H54 (cell line): Measurements from ENCODE around the gene SCYL3.
"Not testable (repeated sequence)": the region's sequence is repeated elsewhere in the genome, so short reads cannot be mapped to it uniquely, and the experiment has no call there.

Experiments
- DNase-seq: peaks from one replicate; pipeline ENCODE4 v3.0.0; 2011; ENCODE audit warnings: low spot score, mixed read lengths; ENCODE audit not compliant: insufficient read length
- FAIRE-seq: peaks from 3 replicates; lab custom pipeline; 2011; peaks lifted over from hg19 to GRCh38; lab: Jason Lieb, UNC
- POLR2A ChIP-seq: IDR thresholded peaks from 2 replicates; pipeline ENCODE4 v1.6.1; 2011; ENCODE audit warnings: low read depth, mild to moderate bottlenecking, low read length

The SCYL3 gene

DNA sequence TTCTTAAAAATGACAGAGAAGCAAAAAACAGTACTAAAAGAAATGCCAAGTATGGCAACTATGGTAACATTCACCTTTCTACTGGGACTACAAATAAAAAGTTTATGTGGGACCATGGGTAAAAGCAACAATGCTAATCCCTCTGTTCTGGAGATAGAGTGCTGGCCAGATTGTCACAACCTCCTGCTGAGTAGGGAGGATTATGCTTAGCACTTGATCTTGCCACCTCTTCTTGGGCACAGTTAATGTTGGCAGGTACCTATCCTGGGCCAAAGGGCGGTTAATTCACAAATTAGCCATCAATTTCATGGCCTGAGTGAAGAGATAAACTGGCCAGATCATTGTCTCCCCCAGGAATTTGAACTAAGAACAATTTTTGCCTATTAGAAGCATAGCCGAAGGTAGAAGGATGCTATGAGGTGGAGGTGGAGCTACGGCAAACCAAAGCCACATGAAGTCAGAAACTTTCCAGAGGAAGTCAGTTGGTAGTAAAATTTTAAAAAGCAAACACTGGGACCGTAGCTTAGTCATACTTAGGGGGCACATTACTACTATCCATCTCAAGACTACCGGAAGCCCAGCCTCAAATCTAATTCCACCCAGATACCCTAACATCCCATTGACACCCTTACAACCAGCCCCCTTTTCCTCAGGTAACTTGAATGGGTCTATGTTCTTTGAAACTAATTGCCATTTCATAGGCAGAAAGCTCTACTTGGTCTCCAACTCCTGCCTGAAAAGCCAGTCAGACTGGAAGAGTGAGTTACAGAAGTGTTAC, 2.7 kb downstream of the SCYL3 start:
- no peak for TF ChIP-seq POLR2A
- FAIRE-seq: no peak
- no peak for DNase-seq

DNA sequence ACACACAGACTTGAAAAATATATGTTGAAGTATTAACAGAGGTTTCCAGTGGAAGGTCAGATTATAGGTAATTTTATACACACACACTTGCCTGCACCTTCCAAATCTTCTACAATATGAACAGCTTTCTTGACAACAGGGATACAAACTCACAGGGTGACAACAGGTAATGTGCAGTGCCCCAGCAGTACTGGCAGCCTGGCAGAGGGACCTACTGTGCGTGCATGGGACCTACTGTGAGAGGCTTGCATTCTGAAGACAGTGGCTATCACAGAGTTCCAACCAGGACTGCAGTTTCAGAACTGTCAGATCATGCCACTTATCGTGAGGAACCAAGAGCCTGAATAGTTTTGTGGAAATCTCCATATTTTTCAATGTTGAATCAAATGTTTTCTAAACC, 3.8 kb downstream of the SCYL3 start:
- TF ChIP-seq POLR2A: no peak
- no peak for FAIRE-seq
- DNase-seq: no peak

DNA sequence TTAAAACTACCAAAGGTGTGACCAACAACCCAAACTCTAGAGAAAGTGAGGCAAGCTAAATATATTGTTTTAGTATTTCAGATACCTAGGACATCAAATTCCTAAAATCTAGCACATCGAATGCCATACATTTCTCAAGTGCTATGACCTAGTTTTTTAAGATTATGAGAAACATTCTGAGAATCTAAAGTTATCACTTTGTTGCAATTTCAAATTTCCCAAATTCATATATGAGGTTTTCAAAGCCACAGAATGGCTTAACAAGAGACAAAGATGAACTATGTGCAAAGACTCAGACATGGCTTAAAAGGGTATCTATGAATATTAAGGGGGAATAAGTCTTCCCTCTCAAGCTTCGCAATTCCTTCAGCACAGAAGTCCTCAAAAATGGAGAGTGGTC, 6.8 kb downstream of the SCYL3 start:
- FAIRE-seq: no peak
- no peak for TF ChIP-seq POLR2A
- DNase-seq: no peak

DNA sequence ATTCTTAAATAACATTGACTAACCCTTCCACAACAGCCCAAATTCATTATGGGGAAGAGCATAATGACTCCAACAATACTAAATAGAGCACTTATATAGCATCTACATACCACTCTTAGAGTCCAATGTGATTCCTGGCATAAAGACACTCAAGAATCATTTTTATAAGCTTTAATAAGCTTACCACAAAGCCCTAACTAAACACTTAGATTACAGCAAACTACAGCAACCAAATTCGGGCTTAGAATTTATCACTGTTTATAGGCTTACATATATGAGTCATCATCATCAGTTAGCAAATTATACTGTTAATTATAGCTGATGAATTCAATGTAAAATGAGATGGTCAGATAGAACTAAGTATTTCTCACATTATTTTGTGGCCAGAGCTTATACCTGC, 7.3 kb downstream of the SCYL3 start:
- FAIRE-seq (no peak), DNase-seq (no peak)
- no peak for TF ChIP-seq POLR2A

DNA sequence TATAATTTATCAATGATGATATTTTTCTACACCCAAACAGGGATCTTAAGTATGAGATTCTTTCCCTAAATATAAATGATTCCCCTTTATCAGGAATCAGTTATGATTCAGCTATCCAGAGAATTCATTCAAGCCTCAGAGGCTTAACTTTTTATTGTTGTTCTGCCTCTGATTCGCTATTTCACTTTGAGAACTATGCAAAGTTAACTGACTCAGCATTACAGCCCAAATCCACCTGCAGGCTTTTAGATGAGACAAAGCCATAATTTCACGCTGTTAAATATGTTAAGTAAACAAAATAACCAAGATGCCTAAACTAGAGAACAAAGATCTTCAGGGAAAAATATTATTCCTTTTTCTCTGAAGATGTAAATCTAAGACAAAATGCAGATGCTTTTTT, 8.5 kb downstream of the SCYL3 start:
- TF ChIP-seq POLR2A: no peak
- FAIRE-seq: no peak

DNA sequence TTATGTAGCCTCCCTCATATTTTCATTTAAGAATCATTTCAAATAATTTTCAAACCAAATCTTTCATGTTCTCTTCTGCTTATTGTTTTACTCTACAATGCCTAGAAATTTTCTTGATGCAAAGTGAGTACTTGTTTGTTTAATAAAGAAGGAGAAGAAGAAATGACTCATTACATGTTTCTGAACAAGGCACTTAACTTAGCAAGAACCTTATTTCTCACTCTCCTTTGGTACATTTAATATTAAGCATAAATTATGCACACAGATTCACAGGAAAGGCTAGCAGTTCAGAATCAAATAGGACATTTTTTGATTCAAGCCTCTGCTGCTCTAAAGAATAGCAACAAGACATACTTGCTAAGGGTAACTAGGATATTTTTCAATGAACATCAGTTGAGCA, 9.1 kb downstream of the SCYL3 start:
- no peak for DNase-seq
- FAIRE-seq: no peak
- no peak for TF ChIP-seq POLR2A

More for the DNA sequence above, 8.5 kb downstream of the SCYL3 start:
- DNase-seq: no peak

DNA sequence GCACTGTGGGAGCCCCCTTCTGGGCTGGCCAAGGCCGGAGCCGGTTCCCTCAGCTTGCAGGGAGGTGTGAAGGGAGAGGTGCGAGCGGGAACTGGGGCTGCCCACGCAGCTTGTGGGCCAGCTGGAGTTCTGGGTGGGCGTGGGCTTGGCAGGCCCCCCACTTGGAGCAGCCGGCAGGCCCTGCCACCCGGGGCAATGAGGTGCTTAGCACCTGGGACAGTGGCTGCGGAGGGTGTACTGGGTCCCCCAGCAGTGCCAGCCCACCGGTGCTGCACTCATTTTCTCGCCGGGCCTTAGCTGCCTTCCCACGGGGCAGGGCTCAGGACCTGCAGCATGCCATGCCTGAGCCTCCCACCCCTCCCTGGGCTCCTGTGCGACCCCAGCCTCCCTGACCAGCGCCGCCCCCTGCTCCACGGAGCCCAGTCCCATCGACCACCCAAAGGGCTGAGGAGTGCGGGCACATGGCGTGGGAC, 11.6 kb downstream of the SCYL3 start:
- DNase-seq (no peak), FAIRE-seq (no peak)
- no peak for TF ChIP-seq POLR2A

DNA sequence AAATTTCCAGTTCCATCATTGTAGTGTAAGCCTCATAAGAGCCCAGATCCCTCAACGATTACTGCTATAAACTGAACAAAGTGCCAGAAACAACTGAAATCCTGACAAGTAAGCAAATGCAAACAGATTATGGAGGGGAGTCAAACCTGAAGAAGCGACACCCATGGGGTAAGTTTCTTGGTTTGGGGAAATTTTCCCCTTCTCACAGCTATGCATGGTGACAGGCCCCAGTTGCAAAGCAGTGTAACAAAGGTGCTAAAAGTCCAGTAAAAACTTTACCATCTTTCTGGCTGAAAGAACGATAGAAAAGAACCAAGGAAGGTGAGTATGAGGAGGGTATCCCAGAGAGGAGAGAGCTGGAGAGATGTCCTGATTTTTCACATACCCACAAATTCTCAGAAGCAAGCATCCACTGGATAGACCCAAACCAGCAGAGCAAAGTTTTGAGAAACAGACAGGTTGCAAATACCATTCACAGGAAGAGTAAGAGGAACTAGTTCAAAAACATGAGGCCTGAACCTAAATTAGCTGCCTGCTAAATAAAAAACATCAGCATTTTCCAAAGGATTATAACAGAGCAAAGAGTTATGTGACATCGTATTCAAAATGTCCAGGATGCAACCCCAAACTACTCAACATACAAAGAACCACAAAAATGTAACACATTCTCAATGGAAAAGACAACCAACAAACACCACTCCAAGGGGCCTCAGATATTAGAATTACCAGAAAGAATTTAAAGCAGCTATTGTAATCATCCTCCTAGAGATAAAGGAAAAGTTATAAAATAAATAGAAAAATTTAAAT, 14.5 kb downstream of the SCYL3 start:
- DNase-seq (no peak), FAIRE-seq (no peak)
- no peak for TF ChIP-seq POLR2A

DNA sequence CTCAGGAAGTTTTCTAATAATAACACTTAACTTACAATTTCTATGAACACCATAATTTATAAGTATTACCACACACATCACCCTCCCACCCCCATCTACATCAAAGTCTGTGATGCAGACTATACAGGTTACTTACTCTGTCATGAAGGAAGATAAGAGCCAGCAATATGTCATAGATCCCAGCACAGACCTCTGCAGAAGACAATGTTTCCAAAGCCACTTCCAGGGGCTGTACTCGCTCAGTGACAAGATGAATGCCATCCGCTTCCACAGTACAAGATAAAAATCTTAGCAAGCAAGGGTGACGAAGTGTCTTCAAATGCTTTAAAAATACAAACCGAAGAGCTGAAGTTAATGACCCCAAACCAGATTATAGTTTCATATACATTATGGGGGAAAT, 15.2 kb downstream of the SCYL3 start:
- no peak for TF ChIP-seq POLR2A
- FAIRE-seq: no peak

DNA sequence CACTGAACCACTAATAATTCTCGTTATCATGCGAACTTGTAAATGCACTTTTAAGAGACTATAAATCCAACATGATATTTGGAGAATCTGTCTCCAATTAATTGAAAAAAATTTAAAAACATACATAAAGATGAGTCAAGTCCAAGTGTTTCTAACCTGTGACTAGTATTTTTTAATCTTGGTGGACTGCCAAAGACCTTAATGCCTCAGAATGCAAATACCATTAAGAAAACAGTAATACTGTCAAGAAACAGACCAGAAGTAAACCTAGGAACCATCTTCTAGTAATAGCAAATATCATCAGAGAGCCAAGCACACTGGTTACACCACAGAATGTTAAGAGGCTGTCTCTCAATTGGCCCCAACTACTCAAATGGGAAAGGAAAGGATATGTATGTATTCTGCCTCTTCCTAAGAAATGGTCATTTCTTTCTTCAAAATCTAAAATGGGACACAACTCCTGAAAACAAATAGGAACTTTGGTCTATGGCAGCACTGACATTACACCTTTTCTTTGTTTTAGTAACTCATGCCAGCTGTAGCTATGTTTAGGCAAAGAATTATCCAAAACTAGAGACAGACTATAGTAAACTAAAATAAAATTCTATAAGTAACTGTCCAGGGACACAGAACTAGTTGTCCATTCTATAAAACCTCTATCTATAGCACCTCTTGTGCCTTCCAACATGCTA, 15.8 kb downstream of the SCYL3 start:
- DNase-seq (no peak), FAIRE-seq (no peak)
- TF ChIP-seq POLR2A: no peak

More for the DNA sequence above, 15.2 kb downstream of the SCYL3 start:
- DNase-seq: no peak

DNA sequence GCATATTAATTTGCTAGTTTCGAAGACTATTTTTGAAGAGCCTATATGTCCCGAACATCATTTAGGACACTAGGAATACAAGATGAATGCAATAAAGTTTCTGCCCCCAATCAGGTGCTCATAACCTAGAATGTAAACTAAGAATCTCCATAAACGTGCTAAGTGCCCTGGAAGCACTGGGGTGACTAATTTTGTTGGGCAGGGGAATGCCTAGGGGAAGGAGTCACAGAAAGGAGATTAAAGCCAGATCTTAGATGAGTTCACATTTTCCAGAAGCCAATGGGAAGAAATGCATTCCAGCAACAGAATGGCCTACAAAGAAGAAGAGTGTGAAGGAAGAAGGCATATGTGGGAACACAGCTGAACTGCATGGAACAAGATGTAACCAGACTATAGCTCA, 19.5 kb downstream of the SCYL3 start:
- FAIRE-seq (no peak), DNase-seq (no peak)
- TF ChIP-seq POLR2A: no peak

DNA sequence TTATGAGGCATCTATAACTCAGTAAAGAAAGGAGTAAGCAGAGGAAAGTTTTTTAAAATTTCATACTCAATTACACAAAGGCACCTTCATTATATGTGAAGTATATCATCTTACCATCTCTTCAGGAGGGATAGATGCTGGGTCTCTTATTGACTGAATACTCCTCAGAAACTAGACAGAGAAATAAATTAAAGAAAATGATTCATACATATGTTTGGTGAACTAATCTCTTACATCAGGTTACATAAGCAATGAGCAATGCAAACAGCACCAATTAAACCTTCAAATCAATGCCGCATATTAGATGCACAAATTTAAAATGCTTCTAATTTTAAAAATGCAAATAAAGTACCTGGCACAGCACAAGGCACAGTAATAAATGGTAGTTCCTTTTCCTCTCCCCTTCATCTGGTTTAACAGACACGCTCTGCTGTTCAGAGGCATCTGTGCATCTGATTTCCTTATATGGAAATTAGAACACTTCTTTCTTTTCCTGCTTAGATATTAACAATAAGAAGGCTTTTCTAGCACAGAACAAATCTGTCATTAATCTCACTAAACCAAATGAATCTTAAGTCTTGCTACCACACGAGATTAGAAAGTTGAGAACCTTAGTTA, 20.0 kb downstream of the SCYL3 start:
- TF ChIP-seq POLR2A: no peak
- no peak for FAIRE-seq
- DNase-seq: no peak

DNA sequence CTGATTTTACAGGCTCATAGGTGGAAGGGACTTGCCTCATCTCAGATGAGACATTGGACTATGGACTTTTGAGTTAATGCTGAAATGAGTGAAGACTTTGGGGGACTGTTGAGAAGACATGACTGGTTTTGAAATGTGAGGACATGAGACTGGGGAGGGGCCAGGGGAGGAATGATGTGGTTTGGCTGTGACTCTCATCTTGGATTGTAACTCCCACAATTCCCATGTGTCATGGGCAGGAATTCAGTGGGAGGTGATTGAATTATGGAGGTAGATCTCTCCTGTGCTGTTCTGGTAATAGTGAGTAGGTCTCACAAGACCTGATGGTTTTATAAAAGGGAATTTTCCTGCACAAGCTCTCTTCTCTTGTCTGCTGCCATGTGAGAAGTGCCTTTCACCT, 20.8 kb downstream of the SCYL3 start:
- no peak for TF ChIP-seq POLR2A
- FAIRE-seq: no peak

DNA sequence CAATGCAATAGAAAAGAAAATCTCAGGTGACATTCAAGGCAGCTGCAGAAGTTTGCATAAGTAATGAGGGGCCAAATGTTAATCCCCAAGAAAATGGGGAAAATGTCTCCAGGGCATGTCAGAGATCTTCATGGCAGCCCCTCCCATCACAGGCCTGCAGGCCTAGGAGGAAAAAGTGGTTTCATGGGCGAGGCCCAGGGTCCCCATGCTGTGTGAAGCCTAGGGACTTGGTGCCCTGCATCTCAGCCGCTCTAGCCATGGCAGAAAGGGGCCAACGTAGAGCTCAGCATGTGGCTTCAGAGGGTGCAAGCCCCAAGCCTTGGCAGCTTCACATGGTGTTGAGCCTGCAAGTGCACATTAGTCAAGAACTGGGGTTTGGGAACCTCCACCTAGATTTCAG, 21.7 kb downstream of the SCYL3 start:
- DNase-seq, FAIRE-seq: not testable (repeated sequence)

More for the DNA sequence above, 20.8 kb downstream of the SCYL3 start:
- no peak for DNase-seq
